GM21381 (cell line): ENCODE measurements around the gene LGALSL.
"Not testable (repeated sequence)": the region's sequence is repeated elsewhere in the genome, so short reads cannot be mapped to it uniquely, and the experiment has no call there.

Source experiments
- ATAC-seq: cut with Tn5 transposase; IDR thresholded peaks from one replicate; pipeline ENCODE4 v1.9.1; 2021; ENCODE audit warnings: mild to moderate bottlenecking, moderate library complexity; ENCODE audit not compliant: unreplicated experiment

The LGALSL gene

DNA sequence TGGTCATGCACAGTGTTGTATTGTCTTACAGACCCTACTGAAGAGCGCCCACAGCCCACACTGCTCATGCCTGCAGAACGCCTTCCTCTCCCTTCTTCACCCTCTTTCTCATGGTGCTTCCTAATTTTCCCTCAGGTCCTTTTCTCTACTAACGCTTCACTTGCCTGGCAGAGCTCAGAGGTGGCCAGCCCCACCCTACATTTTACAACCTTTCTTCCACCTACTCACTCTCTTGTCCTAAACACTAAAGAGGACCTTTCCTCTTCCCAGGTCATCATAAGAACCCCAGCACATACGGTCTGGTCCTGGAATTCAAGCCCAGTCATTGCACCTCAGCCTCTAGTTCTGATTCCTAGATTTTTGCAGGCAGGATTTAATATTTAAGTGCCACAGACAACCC, 11.7 kb upstream of the LGALSL start:
- no peak for ATAC-seq

DNA sequence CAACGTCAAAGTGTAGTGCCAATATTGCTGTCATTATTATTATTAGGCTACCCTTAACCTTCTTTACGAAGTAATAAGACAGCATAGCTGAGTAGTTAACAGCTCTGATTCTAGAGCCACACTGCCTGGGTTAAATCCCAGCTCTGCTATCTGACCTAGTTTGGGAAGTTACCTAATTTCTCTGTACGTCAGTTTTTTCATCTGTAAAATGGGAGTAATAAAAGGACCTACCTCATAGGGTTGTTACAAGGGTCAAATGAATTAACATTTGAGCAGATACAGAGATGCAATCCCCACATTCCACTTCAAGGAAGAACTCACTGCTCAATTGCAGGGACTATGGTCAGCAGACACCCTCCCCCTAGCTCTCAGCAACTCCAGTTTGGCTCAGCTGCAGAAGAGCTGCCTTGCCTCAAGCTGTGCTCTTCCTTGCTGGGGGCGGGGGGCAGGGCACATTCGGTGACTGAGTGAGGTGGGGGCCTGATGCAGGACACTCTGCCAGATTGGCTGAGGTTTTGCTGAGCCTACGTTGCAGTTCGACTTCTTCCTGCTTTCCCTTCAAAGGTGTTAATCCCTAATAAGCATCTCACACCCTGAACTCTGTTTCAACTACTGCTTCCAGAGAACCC, 11.0 kb upstream of the LGALSL start:
- ATAC-seq, result no peak

DNA sequence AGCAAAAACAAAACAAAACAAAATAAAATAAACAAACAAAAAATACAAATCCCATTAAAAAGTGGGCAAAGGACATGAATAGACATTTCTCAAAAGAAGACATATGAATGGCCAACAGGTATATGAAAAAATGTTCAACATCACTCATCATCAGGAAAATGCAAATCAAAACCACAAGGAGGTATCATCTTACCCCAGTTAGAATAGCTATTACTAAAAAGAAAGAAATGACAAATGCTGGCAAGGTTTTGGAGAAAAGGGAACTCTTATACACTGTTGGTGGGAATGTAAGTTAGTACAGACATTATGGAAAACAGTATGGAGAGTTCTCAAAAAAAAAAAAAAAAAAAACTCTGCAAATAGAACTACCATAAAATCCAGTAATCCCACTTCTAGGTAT, 8.0 kb upstream of the LGALSL start:
- ATAC-seq, result not testable (repeated sequence)

DNA sequence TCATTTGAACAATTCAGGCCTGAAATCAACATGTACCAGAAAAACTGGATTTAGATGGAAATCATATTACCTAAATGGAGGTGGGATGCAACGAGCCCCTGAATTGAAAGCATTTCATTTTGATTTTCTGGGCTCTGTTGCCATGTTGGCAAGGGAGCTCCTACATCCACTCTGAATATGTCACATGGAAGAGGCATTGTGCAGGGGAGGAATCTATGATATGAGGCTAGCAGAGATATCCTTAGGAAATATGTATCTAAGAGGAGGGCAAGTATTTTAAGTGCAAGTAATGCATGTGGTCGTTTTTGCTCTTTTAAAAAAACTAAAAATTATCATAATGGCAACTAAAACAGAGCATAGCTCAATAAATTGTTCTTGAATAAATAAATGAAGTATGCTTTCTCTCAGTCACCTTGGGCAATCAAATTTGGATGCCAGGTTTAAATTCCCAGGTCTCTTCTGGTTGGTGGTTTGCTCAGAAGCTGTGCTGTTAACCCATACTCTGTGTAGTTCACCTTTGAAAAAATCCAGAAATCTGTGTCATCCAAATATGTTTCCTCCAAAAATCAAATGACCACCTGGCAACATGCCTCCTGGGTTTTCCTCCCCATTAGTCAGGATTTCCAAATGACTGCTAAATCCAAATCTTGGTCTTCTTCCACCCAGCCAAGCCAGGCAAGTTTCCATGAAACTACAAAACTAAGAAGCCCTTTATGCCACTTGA, 6.5 kb upstream of the LGALSL start:
- ATAC-seq, result no peak

DNA sequence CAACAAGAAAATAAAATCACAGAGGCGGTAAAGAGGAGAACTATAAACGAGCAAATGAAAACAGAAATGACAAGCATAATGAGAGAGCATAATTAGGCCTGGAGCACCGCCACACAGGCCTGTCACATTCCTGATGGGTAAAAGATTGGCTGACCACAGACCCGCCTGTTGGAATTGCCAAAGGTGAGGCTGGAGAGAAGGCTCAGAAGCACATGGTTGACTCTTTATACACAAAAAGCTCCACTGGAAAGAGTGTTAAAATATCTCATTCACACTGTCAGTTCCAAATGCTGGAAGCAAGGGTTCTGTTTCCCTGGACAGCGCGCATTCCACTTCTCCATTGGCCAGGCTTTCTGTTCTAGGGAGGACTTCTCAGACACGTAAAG, 5.9 kb upstream of the LGALSL start:
- ATAC-seq, result no peak

DNA sequence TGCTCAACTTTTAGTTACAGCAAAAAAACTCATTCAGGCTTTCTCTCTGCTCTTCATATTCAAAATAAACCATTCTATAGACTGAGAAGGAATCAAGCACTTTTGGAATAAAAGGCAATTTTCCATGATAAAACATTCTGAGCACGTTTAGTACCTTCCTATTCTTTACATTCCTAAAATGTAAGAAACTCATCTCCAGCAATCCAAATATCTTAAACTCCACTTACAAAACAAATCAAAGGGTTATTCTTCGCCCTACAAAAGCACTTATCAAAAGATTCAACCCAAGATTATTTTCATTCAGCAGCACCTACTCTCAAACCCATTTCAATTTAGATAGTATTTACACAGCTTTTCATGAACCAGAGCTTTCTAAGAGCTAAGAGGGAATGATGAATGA, 2.9 kb upstream of the LGALSL start:
- ATAC-seq, result no peak

DNA sequence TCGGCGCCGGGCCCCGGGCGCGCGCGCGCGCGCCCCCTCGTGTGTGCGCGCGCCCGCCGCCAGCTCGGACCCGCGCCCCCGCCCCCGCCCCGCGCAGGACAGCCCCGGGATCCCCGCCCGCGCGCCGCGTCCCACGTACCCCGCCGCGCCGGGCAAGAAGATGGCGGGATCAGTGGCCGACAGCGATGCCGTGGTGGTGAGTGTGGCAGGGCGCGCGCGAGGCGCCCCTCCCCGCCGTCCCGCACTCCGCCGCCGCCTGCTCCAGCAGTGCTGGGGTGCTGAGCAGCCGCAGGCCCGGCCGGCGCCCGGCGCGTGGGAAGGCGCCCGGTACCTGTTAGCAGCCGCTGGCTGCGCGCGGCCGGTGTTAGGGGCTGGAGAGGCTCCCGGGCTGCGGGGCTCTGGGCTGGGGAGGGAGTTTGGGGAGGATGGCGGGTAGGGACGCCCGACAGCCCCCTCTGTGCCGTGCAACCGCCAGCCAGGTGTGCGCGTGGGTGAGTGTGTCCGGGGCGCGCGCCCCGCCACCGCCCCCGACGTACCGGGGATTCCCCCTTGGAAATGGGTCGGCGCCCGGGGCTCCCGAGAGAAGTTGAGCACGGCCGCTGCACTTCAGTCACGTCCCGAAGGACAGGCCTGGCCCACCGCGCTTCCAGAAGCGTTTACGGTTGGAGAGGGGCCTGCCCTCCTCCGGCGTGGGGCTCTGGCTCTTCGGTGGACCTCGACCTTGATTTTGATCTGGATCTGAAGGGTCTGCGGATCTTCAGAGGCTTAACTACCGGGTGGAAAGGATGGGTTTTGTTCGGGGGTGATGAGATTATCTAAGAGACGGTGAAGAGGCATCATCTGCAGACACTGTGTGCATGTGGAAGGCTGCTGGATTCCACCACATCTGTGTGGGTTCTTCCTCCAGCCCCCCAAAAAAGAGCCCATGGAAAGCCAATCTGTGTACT, 697 bp downstream of the LGALSL start:
- peak; percentile 59 for ATAC-seq

DNA sequence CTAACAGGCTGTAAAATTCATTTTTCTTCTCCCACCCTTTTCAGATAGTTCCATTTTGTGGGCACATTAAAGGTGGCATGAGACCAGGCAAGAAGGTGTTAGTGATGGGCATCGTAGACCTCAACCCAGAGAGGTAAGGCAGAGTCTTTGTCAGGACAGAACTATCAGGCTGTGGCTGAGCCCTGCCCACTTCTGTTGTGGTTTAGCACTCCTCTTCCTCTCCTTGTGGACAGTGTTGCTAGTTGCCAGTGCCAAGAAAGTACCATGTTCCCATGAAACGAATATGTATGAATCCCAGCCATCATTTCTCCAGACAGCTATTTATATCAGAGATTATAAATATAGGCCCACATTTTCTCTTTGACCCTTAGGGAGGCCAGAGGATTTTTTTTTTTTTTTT, 1.6 kb downstream of the LGALSL start:
- no peak for ATAC-seq

DNA sequence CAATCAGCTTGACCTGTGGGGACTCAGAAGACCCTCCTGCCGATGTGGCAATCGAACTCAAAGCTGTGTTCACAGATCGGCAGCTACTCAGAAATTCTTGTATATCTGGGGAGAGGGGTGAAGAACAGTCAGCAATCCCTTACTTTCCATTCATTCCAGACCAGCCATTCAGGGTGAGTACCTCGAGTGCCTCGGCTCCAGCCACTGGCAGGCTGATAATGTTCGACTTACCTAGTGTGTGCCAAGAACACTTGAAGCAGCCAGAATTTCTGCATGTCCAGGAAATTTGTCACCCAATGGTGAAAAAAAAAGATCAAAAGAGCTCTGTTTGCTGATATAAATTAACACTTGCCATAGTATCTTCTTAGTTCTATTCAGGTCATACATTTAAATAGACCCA, 2.3 kb downstream of the LGALSL start:
- ATAC-seq, result no peak

DNA sequence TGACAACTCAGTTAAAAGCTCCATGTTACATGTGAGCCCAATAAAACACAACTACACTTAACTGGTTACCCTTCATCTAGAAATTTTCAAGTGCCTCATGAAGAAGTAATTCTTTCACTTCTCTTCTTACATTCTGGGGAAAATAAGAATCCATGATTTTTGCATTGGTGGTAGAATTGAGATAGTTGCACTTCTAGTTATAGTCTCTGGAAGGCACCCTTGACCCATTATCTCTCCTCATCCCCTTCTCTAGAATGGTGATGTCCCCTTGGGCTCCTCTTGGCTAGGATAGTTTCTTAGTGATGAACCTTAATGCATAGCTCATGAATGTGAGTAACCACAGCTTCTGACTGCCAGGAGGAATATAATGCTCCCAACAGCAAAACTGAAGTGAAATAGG, 3.6 kb downstream of the LGALSL start:
- ATAC-seq, result no peak

DNA sequence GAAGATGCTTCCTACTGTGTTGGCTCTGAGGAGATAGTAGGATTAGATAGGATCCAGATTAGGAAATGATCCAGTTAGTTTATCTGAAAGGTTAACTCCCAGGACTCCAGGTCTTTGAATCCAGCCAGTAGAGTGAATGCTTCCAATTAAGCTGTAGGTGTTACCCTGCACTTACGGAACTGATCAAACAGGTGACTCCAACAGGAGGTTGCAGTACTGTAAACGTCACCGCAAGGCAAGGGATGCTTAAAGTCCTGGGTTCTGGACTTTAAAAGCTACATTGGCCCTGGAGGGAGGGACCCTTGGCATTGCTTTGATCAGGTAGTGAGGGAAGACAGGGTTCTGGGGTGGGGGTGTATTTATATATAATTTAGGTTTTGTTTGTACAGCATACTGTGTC, 5.6 kb downstream of the LGALSL start:
- no peak for ATAC-seq

DNA sequence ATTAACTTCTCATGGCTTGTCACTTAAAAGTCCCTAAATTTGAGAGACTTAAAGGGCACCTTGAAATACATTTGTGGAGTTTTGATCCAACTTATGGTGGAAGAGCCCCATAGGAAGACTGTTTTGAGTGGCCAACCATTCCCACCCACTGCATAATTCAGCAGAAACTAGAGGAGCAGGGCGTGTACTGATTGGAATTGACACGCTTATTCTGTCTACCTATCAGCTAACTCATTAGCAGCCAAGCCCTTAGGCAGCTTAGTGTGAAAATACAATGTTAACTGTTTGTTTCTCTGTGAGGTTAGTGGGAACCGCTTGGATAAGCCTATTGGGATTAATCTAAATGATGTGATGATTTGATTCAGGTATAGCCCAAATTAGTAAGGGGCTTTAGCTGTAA, 6.4 kb downstream of the LGALSL start:
- no peak for ATAC-seq

DNA sequence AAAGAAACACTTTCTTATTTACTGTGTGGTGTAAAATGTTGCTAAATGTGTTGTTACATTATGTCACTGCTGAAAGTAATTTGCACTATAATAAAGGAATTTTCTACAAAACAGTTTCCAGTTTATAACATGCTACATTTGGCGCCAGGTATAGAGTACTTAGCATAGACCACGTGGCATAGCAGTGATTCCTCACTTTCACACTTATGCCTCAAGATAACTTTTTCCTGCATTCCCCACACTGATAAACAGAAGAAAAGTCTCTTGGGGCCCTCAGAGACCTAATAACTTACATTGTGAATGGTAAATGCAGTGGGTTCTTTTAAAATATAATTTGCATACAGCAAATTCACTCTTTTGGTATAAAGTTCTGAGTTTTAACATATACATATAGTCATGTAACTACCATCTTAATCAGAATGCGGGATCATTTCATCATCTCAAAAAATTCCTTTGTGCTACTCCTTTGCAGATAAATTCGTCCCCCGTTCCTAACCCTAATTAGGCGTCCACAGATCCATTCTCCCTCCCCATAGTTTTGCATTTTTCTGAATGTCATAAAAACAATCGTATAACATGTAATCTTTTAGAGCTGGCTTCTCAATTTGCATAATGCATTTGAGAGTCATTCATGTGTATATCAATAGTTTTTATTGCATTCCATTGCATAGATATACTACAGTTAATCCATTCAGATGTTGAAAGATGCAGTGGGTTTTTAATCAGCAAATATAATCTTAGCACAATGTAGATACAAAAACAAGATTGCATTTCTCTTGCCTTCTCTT, 7.5 kb downstream of the LGALSL start:
- ATAC-seq, result no peak

DNA sequence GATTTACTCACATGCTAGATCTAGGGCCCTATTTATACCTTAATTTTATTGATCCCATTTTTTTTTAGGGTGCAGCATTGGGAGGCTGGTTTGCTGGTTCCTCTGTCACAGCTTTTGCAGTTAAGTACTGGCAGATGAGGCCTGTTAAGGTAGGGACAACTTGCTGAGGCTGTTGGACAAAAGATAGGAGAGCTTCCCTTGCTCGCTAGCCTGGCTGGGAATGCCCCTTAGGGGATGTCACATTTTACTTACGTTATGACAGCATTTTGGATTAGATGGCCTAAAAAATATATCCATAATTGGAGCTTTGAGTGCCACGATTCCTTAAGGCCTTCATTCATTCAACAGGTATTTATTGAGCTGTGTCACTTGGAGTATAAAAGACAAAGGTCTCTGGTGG, 8.2 kb downstream of the LGALSL start:
- no peak for ATAC-seq

DNA sequence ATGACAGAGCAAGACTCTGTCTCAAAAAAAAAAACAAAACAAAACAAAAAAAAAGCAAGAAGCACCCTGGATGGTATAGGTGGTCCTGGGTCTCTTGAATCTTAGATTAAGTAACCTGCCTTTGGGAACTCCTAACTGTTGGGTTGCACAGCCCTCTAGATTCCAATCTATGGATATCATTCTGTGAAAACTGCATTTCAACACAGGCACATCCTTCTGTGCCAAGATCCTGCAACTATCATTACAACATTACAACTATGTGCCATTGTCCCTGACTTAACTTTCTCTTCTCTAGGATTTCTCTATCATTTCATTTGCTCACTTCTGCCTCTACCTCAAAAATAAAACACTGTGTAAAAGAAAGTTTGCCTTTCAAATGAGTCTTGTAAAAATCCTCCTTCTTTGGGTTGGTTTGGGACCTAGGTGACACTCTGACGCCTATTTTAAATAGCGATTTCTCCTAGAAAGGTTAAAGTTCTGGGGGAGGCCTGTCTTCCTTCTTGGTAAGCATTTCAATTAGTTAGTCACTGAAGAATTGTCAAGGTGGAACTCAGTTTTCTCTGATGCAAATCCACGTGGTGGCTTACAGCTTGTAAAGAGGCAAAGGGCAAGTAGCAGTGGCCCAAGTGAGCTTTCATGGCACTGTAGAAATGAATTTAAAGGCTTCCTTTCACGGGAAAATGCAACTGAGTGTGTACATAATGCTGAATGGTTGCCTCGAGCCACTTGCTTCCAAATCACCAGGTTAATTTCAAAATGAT, 9.2 kb downstream of the LGALSL start:
- no peak for ATAC-seq

DNA sequence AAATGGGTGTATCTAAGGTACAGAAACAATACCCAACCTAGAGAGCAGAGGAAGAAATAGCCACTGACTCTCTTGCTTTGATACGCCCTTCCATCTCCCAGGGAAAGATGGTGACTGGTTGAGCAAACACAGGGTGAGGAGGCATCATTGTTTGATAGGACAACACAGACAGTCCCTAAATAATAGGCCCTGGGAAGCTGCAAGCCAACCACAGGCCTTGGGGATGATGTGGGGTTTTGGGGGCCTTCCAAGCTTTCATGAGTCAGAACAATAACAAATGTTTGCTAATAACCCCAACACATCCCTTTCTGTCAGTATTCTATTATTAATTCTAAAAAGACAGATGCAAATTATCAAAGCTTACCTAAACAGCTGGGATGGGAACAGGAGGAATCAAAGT, 9.8 kb downstream of the LGALSL start:
- ATAC-seq, result no peak

DNA sequence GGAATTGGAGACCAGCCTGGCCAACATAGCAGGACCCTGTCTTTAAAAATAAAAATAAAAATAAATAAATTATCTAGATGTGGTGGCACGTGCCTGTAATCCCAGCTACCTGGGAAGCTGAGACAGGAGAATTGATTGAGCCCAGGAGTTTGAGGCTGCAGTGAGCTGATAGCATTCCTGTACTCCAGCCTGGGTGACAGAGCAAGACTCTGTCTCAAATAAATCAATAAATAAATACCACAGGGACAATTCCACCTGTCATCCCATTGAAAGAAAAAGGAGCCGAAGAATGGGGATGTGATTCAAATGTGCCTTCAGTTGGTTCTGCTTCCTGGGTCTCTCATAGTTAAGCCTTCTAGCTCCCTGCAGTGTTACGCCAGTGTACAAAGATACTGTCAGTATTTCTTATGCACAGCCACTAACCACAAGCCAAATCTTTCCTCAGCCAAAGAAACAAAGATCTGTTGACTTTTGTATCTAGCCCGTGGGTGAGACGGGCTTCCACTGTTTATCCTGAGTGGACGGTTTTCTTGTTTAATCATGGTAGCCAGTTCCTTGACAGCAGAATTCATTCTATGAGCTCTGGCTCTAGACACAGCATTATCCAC, 12.6 kb downstream of the LGALSL start:
- ATAC-seq, result no peak

DNA sequence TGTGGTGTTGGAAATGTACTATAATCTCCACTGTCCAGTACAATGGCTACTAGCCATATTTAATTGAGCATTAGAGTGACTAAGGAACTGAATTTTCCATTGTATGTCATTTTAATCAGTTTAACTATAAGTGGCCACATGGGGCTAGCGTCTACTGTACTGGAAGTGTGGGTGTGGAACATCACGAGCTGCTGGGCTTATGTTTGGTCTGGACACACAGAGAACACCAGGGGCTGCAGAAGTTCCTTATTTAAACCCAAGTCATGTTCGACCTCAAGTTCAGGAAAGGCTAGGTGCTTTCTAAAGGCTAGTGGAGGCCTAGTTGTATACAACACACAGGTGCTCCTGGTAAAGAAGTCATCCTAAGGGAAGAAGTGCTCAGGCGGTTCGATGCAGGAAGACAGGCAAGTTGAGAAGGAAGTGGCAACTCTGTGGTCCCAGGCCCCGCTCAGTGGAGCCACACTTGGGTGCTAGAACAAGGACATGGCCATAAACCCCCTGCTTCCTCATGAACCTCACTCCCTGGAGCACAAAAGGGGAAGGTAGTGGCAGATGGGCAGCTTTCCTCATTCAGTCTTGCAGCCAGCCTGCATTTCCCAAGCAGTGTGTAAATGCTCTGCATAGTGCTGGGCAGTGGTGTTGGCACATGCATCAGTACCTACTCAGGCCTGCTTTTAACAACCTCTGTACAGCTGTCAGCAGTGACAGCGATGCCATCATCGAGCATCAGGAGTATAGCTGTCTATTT, 13.3 kb downstream of the LGALSL start:
- ATAC-seq, result no peak

DNA sequence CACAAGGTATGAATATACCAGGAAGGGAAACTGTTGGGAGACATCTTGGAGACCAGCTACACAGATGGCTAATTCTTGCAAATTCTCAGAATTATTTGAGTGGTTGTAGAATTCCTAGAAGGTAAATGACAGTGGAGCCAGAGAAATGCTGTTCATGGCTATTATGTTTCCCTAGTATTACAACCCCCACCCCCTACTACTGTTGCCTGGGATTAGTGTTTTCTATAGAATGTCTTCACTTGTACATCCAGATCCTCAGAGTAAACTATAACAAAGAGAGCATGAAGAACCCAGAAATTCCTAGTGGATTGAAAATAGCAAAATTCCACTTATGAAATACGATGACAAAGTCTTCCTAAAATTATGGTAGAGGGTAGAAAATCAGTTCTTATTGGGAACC, 15.3 kb downstream of the LGALSL start:
- no peak for ATAC-seq
